Measurements from ENCODE around the gene DRD4. TPM values are rescaled to one million over a fixed set of nuclear protein-coding genes. Genes with fewer than 3 reads are reported as not detected.
"Not testable (repeated sequence)": the region's sequence is repeated elsewhere in the genome, so short reads cannot be mapped to it uniquely, and the experiment has no call there.

The DRD4 gene
- total and polyA plus RNA-seq, 2 of the 8 experiments (the other 6 are each of a cell fraction or from before 2014, with no cell fraction given): 3.4 to 4.9 TPM

- H3K27ac ChIP-seq (ENCODE audit: low read depth, low read length); H2BK120ac ChIP-seq (replicated peaks; ENCODE audit: low read depth, low read length); H4K8ac ChIP-seq (ENCODE audit: extremely low read depth, insufficient read depth, low read length); H3K18ac ChIP-seq (ENCODE audit: extremely low read depth, low read length); H2AFZ ChIP-seq (ENCODE audit: low read length); H2BK15ac ChIP-seq (ENCODE audit: low read length); H3K4ac ChIP-seq (replicated peaks; ENCODE audit: insufficient read length, low read depth, low read length); H3K9ac ChIP-seq (replicated peaks in 1 of 4; ENCODE audit: extremely low read depth in 1 of 4, low read depth in 3 of 4, low read length in 3 of 4); H2BK20ac ChIP-seq (ENCODE audit: low read length); H3K23ac ChIP-seq (ENCODE audit: insufficient read length); H3K23me2 ChIP-seq (ENCODE audit: low read depth, low read length); H2BK12ac ChIP-seq (ENCODE audit: low read depth, low read length); H3K14ac ChIP-seq (ENCODE audit: insufficient read length); H4K5ac ChIP-seq (ENCODE audit: insufficient read length, low read depth, low read length); H2AK5ac ChIP-seq (ENCODE audit: low read depth, low read length); H3K4me2 ChIP-seq (ENCODE audit: insufficient read depth in 1 of 2, low read depth in 2 of 2, low read length in 2 of 2); H4K91ac ChIP-seq (replicated peaks; ENCODE audit: insufficient read length, low read length); H3K4me3 ChIP-seq (ENCODE audit: extremely low read depth in 1 of 4, insufficient read depth in 2 of 4, low read depth in 3 of 4, low read length in 4 of 4); H3K9me3 ChIP-seq (ENCODE audit: insufficient read depth in 2 of 2, low read depth in 1 of 2, low read length in 1 of 2); H3K27me3 ChIP-seq (replicated peaks in 1 of 4; ENCODE audit: control insufficient read depth in 3 of 4, extremely low read depth in 1 of 4, insufficient read depth in 3 of 4, low read length in 3 of 4); H2BK5ac ChIP-seq (ENCODE audit: low read depth, low read length); H3K56ac ChIP-seq (replicated peaks; ENCODE audit: insufficient read length, low read depth, low read length); FAIRE-seq; DNase-seq (ENCODE audit: low read depth in 1 of 2, low spot score in 2 of 2): not testable (repeated sequence)
- Histone ChIP-seq H3K36me3 (ENCODE audit: control insufficient read depth in 2 of 4, insufficient read depth in 4 of 4, low read length in 3 of 4) (peaks cover 6 to 37% (median 19%) of the 10 kb centered on the region in 4 experiments; a peak in 7 of 8 replicates), H3K4me1 (replicated peaks in 1 of 4; ENCODE audit: control insufficient read depth in 3 of 4, insufficient read depth in 4 of 4, low read length in 3 of 4) (peaks cover 0 to 22% (median 5%) of the 10 kb centered on the region in 4 experiments; a peak in 6 of 7 replicates), H4K20me1 (replicated peaks in 1 of 2; ENCODE audit: control insufficient read depth in 1 of 2, insufficient read depth in 2 of 2, low read length in 2 of 2) (peaks cover 10 to 17% of the 10 kb centered on the region in 2 experiments), H3K79me1 (ENCODE audit: low read depth, low read length) (peaks cover 12% of the 10 kb centered on the region; the same call in 1 of the 2 replicates), H3K79me2 (ENCODE audit: control insufficient read depth in 1 of 2, insufficient read depth in 2 of 2, low read length in 2 of 2) (peaks cover 5 to 33% of the 10 kb centered on the region in 2 experiments; a peak in 3 of 4 replicates)
- CTCF ChIA-PET (ENCODE audit: partially characterized antibody): interaction anchor here (0.8 to 1.3 kb wide), 3 partner anchors 32 to 71 kb away, joined by 3 to 6 read pairs (median 3); no protein-coding TSS in a partner anchor
- POLR2A ChIA-PET (ENCODE audit: partially characterized antibody): interaction anchor here (0.9 to 2.8 kb wide), 2 partner anchors 10 to 87 kb away, joined by 3 to 9 read pairs; partner anchors contain the start of gene GATD1
- whole genome bisulfite sequencing, 2 experiments (ENCODE audit: extremely low coverage in 1 of 2, insufficient coverage in 1 of 2, insufficient read length in 1 of 2, insufficient replicate concordance in 2 of 2, low coverage in 1 of 2, low lambda C conversion rate in 2 of 2, missing lambda C conversion rate in 1 of 2): 95% methylated on average over 3 of the region's 3 CpGs; no CpG with 5 or more reads in 1 of the 2 experiments
These were observed 53.2 kb downstream of the DRD4 start for GRCh38 chr11:690244-690643.

Other genes with a start within 250 kb of the DRD4 start
- 28.5 and 28.7 TPM in 2 replicates for gene PKP3, start 243.1 kb upstream of the DRD4 start, total RNA-seq (2021; fragmentation: NEBNext Ultra II Directional; extraction: Animal tissue kit (Norgen Biotek cat#: 25700))
- gene PKP3, start 243.1 kb upstream of the DRD4 start, polyA plus RNA-seq (2011; rRNA removed): 16.7 and 28.0 TPM in 2 replicates
- 66.3 and 68.9 TPM in 2 replicates for gene SIGIRR, start 222.3 kb upstream of the DRD4 start, total RNA-seq (2021; fragmentation: NEBNext Ultra II Directional; extraction: Animal tissue kit (Norgen Biotek cat#: 25700))
- 55.2 and 94.2 TPM in 2 replicates for gene SIGIRR, start 222.3 kb upstream of the DRD4 start, polyA plus RNA-seq (2011; rRNA removed)
- 18.0 and 20.0 TPM in 2 replicates for gene ANO9, start 195.3 kb upstream of the DRD4 start, total RNA-seq (2021; fragmentation: NEBNext Ultra II Directional; extraction: Animal tissue kit (Norgen Biotek cat#: 25700))
- gene ANO9, start 195.3 kb upstream of the DRD4 start, polyA plus RNA-seq (2011; rRNA removed): 20.7 and 24.6 TPM in 2 replicates
- gene PTDSS2, start 187.0 kb upstream of the DRD4 start, total RNA-seq (2021; fragmentation: NEBNext Ultra II Directional; extraction: Animal tissue kit (Norgen Biotek cat#: 25700)): 48.7 and 52.4 TPM in 2 replicates
- gene PTDSS2, start 187.0 kb upstream of the DRD4 start, polyA plus RNA-seq (2011; rRNA removed): 68.2 and 108 TPM in 2 replicates
- 49.8 and 53.4 TPM in 2 replicates for gene RNH1, start 130.0 kb upstream of the DRD4 start, total RNA-seq (2021; fragmentation: NEBNext Ultra II Directional; extraction: Animal tissue kit (Norgen Biotek cat#: 25700))
- gene RNH1, start 130.0 kb upstream of the DRD4 start, polyA plus RNA-seq (2011; rRNA removed): 48.7 and 86.4 TPM in 2 replicates
- 54.7 and 60.9 TPM in 2 replicates for gene HRAS, start 101.7 kb upstream of the DRD4 start, total RNA-seq (2021; fragmentation: NEBNext Ultra II Directional; extraction: Animal tissue kit (Norgen Biotek cat#: 25700))
- gene HRAS, start 101.7 kb upstream of the DRD4 start, polyA plus RNA-seq (2011; rRNA removed): 44.3 and 63.4 TPM in 2 replicates
- gene LRRC56, start 99.7 kb upstream of the DRD4 start, total RNA-seq (2021; fragmentation: NEBNext Ultra II Directional; extraction: Animal tissue kit (Norgen Biotek cat#: 25700)): 1.9 and 2.1 TPM in 2 replicates
- gene LRRC56, start 99.7 kb upstream of the DRD4 start, polyA plus RNA-seq (2011; rRNA removed): 0.94 and 1.6 TPM in 2 replicates
- 2.6 and 3.1 TPM in 2 replicates for gene LMNTD2, start 76.5 kb upstream of the DRD4 start, total RNA-seq (2021; fragmentation: NEBNext Ultra II Directional; extraction: Animal tissue kit (Norgen Biotek cat#: 25700))
- 1.6 and 3.6 TPM in 2 replicates for gene LMNTD2, start 76.5 kb upstream of the DRD4 start, polyA plus RNA-seq (2011; rRNA removed)
- gene RASSF7, start 76.3 kb upstream of the DRD4 start, total RNA-seq (2021; fragmentation: NEBNext Ultra II Directional; extraction: Animal tissue kit (Norgen Biotek cat#: 25700)): 20.6 and 22.3 TPM in 2 replicates
- 43.9 and 60.6 TPM in 2 replicates for gene RASSF7, start 76.3 kb upstream of the DRD4 start, polyA plus RNA-seq (2011; rRNA removed)
- 37.3 and 39.8 TPM in 2 replicates for gene PHRF1, start 60.8 kb upstream of the DRD4 start, total RNA-seq (2021; fragmentation: NEBNext Ultra II Directional; extraction: Animal tissue kit (Norgen Biotek cat#: 25700))
- 13.4 and 21.8 TPM in 2 replicates for gene PHRF1, start 60.8 kb upstream of the DRD4 start, polyA plus RNA-seq (2011; rRNA removed)
- gene IRF7, start 21.3 kb upstream of the DRD4 start, total RNA-seq (2021; fragmentation: NEBNext Ultra II Directional; extraction: Animal tissue kit (Norgen Biotek cat#: 25700)): 9.4 and 9.6 TPM in 2 replicates
- gene IRF7, start 21.3 kb upstream of the DRD4 start, polyA plus RNA-seq (2011; rRNA removed): 9.1 and 12.8 TPM in 2 replicates
- gene CDHR5, start 12.3 kb upstream of the DRD4 start, total RNA-seq (2021; fragmentation: NEBNext Ultra II Directional; extraction: Animal tissue kit (Norgen Biotek cat#: 25700)): 0.11 TPM in 1 of 2 replicates, not detected in the other
- 0.02 TPM in 1 of 2 replicates, not detected in the other for gene CDHR5, start 12.3 kb upstream of the DRD4 start, polyA plus RNA-seq (2011; rRNA removed)
- gene SCT, start 10.1 kb upstream of the DRD4 start, total RNA-seq (2021; fragmentation: NEBNext Ultra II Directional; extraction: Animal tissue kit (Norgen Biotek cat#: 25700)): 2.0 and 2.2 TPM in 2 replicates
- gene SCT, start 10.1 kb upstream of the DRD4 start, polyA plus RNA-seq (2011; rRNA removed): 1.7 and 3.7 TPM in 2 replicates
- gene DEAF1, start 58.0 kb downstream of the DRD4 start, total RNA-seq (2021; fragmentation: NEBNext Ultra II Directional; extraction: Animal tissue kit (Norgen Biotek cat#: 25700)): 53.7 and 58.4 TPM in 2 replicates
- 47.3 and 64.7 TPM in 2 replicates for gene DEAF1, start 58.0 kb downstream of the DRD4 start, polyA plus RNA-seq (2011; rRNA removed)
- 7.3 and 8.0 TPM in 2 replicates for gene TMEM80, start 58.5 kb downstream of the DRD4 start, total RNA-seq (2021; fragmentation: NEBNext Ultra II Directional; extraction: Animal tissue kit (Norgen Biotek cat#: 25700))
- gene TMEM80, start 58.5 kb downstream of the DRD4 start, polyA plus RNA-seq (2011; rRNA removed): 16.3 and 21.4 TPM in 2 replicates
- gene EPS8L2, start 69.0 kb downstream of the DRD4 start, total RNA-seq (2021; fragmentation: NEBNext Ultra II Directional; extraction: Animal tissue kit (Norgen Biotek cat#: 25700)): 38.5 and 44.3 TPM in 2 replicates
- 57.0 and 65.3 TPM in 2 replicates for gene EPS8L2, start 69.0 kb downstream of the DRD4 start, polyA plus RNA-seq (2011; rRNA removed)
- gene TALDO1, start 110.2 kb downstream of the DRD4 start, total RNA-seq (2021; fragmentation: NEBNext Ultra II Directional; extraction: Animal tissue kit (Norgen Biotek cat#: 25700)): 302 and 308 TPM in 2 replicates
- 265 and 293 TPM in 2 replicates for gene TALDO1, start 110.2 kb downstream of the DRD4 start, polyA plus RNA-seq (2011; rRNA removed)
- 47.5 and 54.9 TPM in 2 replicates for gene GATD1, start 140.2 kb downstream of the DRD4 start, total RNA-seq (2021; fragmentation: NEBNext Ultra II Directional; extraction: Animal tissue kit (Norgen Biotek cat#: 25700))
- 54.8 and 101 TPM in 2 replicates for gene GATD1, start 140.2 kb downstream of the DRD4 start, polyA plus RNA-seq (2011; rRNA removed)
- 5.0 and 5.7 TPM in 2 replicates for gene CEND1, start 152.8 kb downstream of the DRD4 start, total RNA-seq (2021; fragmentation: NEBNext Ultra II Directional; extraction: Animal tissue kit (Norgen Biotek cat#: 25700))
- 0.82 and 1.3 TPM in 2 replicates for gene CEND1, start 152.8 kb downstream of the DRD4 start, polyA plus RNA-seq (2011; rRNA removed)
- 48.0 and 54.3 TPM in 2 replicates for gene SLC25A22, start 161.0 kb downstream of the DRD4 start, total RNA-seq (2021; fragmentation: NEBNext Ultra II Directional; extraction: Animal tissue kit (Norgen Biotek cat#: 25700))
- gene SLC25A22, start 161.0 kb downstream of the DRD4 start, polyA plus RNA-seq (2011; rRNA removed): 31.5 and 52.0 TPM in 2 replicates
- 18.9 and 24.9 TPM in 2 replicates for gene PIDD1, start 168.0 kb downstream of the DRD4 start, total RNA-seq (2021; fragmentation: NEBNext Ultra II Directional; extraction: Animal tissue kit (Norgen Biotek cat#: 25700))
- 26.1 and 51.4 TPM in 2 replicates for gene PIDD1, start 168.0 kb downstream of the DRD4 start, polyA plus RNA-seq (2011; rRNA removed)
- 2,084 and 2,106 TPM in 2 replicates for gene RPLP2, start 172.7 kb downstream of the DRD4 start, total RNA-seq (2021; fragmentation: NEBNext Ultra II Directional; extraction: Animal tissue kit (Norgen Biotek cat#: 25700))
- gene RPLP2, start 172.7 kb downstream of the DRD4 start, polyA plus RNA-seq (2011; rRNA removed): 1,789 and 2,639 TPM in 2 replicates
- 62.1 and 62.2 TPM in 2 replicates for gene PNPLA2, start 181.6 kb downstream of the DRD4 start, total RNA-seq (2021; fragmentation: NEBNext Ultra II Directional; extraction: Animal tissue kit (Norgen Biotek cat#: 25700))
- gene PNPLA2, start 181.6 kb downstream of the DRD4 start, polyA plus RNA-seq (2011; rRNA removed): 30.9 and 63.7 TPM in 2 replicates
- 26.4 and 29.3 TPM in 2 replicates for gene CRACR2B, start 190.7 kb downstream of the DRD4 start, total RNA-seq (2021; fragmentation: NEBNext Ultra II Directional; extraction: Animal tissue kit (Norgen Biotek cat#: 25700))
- gene CRACR2B, start 190.7 kb downstream of the DRD4 start, polyA plus RNA-seq (2011; rRNA removed): 18.2 and 34.9 TPM in 2 replicates
- gene CD151, start 195.7 kb downstream of the DRD4 start, total RNA-seq (2021; fragmentation: NEBNext Ultra II Directional; extraction: Animal tissue kit (Norgen Biotek cat#: 25700)): 93.4 and 101 TPM in 2 replicates
- 212 and 257 TPM in 2 replicates for gene CD151, start 195.7 kb downstream of the DRD4 start, polyA plus RNA-seq (2011; rRNA removed)
- gene POLR2L, start 205.3 kb downstream of the DRD4 start, total RNA-seq (2021; fragmentation: NEBNext Ultra II Directional; extraction: Animal tissue kit (Norgen Biotek cat#: 25700)): 151 and 167 TPM in 2 replicates
- 140 and 142 TPM in 2 replicates for gene POLR2L, start 205.3 kb downstream of the DRD4 start, polyA plus RNA-seq (2011; rRNA removed)
- gene TSPAN4, start 205.6 kb downstream of the DRD4 start, total RNA-seq (2021; fragmentation: NEBNext Ultra II Directional; extraction: Animal tissue kit (Norgen Biotek cat#: 25700)): 74.1 and 75.8 TPM in 2 replicates
- 145 and 217 TPM in 2 replicates for gene TSPAN4, start 205.6 kb downstream of the DRD4 start, polyA plus RNA-seq (2011; rRNA removed)

Measured in H1 (cell line).